Testis (tissue), 3 donors: Measurements from ENCODE around the gene RBP4. TPM values are rescaled to one million over a fixed set of nuclear protein-coding genes. Genes with fewer than 3 reads are reported as not detected.

ENCODE experiments used
- DNase-seq: peaks from one replicate; pipeline ENCODE4 v3.0.0-alpha.2; 2019
- H3K27ac ChIP-seq, 2 donors: fragments of 200-600 bp; sonication (generic); one replicate each; pipeline ENCODE4 v1.5.1; 2019
- H3K27me3 ChIP-seq: fragments of 200-600 bp; sonication (generic); one replicate; pipeline ENCODE4 v1.5.1; 2019
- H3K36me3 ChIP-seq: fragments of 200-600 bp; sonication (generic); one replicate; pipeline ENCODE4 v1.5.1; 2017; ENCODE audit warnings: low read depth; ENCODE audit errors: missing control alignments
- H3K4me1 ChIP-seq: fragments of 200-600 bp; sonication (generic); one replicate; pipeline ENCODE4 v1.5.1; 2019
- H3K4me3 ChIP-seq, 2 donors: fragments of 200-600 bp; sonication (generic); one replicate each; pipeline ENCODE4 v1.5.1; 2017 to 2019
- H3K9me3 ChIP-seq: fragments of 200-600 bp; sonication (generic); one replicate; pipeline ENCODE4 v1.5.1; 2017
- POLR2A ChIP-seq: fragments of 450-650 bp; IDR thresholded peaks from one replicate; pipeline ENCODE4 v1.6.1; 2017; ENCODE audit warnings: antibody characterized with exemption, mild to moderate bottlenecking, moderate library complexity
- WGBS, 2 donors: methylation state at CpG; one replicate each; pipeline ENCODE4 v1.1.5; 2018; 5-methylcytosine and 5-hydroxymethylcytosine counted together
- intact Hi-C: fragments of 100-400 bp; cut with DNase I; formaldehyde crosslinking; loops from one replicate; pipeline ENCODE4 v1.15.1; 2023; ENCODE audit warnings: low total_unique reads
- polyA plus RNA-seq: library from polyadenylated mRNA; stranded (reverse); fragments of 350-450 nt; fragmentation: Illumina TruSeq; extraction: RNeasy Lipid Tissue Mini Kit (QIAGEN cat#74804); gene quantifications from one replicate; pipeline ENCODE4 v1.2.3, GENCODE V29; 2014; ENCODE audit warnings: low read depth, low replicate concordance; ENCODE audit not compliant: insufficient read depth
- total RNA-seq, 2 donors: library from RNA; depleted of rRNA; stranded (reverse); fragments of >200 nt; gene quantifications; one replicate each; pipeline ENCODE4 v1.2.3, GENCODE V29; 2016
- TF ChIP-seq, protein P1 (sequence below), 3 experiments: fragments of 450-650 bp in 2 of 3; fragments of 200-600 bp in 1 of 3; sonication (generic) in 1 of 3; IDR thresholded peaks; one replicate each; pipeline ENCODE4 v1.5.1; 2016 to 2019; ENCODE audit warnings: antibody characterized with exemption in 3 of 3, mild to moderate bottlenecking in 2 of 3, moderate library complexity in 1 of 3

The RBP4 gene
- total and polyA plus RNA-seq, 3 donors from 2014 or later = 6.8 to 7.8 (median 7.1) TPM

DNA sequence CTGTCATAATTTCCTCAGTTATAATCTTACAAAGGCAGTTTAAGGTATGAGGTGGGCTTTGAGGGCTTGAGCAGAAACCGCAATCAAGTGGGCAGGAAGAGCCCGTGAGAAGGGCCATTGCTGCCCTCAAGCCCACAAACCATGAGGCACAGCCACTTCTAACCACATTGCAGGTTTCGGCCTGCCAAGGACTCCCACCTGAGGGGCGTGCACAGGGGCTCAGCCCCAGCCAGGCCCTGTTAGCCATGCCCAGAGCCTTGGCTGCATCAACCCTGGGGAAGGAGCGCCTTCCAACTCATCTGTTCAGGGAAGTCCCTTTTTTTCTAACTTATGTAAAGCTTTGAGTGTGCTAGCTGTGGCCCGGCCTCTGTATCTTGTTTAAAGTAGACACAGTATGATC lies 40.5 kb downstream of the RBP4 start:
- intact Hi-C loops = no loop called here
- no peak for DNase-seq
- no peak for TF ChIP-seq POLR2A
- TF ChIP-seq, protein P1, sequence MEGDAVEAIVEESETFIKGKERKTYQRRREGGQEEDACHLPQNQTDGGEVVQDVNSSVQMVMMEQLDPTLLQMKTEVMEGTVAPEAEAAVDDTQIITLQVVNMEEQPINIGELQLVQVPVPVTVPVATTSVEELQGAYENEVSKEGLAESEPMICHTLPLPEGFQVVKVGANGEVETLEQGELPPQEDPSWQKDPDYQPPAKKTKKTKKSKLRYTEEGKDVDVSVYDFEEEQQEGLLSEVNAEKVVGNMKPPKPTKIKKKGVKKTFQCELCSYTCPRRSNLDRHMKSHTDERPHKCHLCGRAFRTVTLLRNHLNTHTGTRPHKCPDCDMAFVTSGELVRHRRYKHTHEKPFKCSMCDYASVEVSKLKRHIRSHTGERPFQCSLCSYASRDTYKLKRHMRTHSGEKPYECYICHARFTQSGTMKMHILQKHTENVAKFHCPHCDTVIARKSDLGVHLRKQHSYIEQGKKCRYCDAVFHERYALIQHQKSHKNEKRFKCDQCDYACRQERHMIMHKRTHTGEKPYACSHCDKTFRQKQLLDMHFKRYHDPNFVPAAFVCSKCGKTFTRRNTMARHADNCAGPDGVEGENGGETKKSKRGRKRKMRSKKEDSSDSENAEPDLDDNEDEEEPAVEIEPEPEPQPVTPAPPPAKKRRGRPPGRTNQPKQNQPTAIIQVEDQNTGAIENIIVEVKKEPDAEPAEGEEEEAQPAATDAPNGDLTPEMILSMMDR (IDR thresholded peaks at IDR 0.05) = no peak
- Histone ChIP-seq H3K27ac (no peak overlapping the region), H3K27me3 (no peaks in the 10 kb centered on the region), H3K36me3 (no peaks in the 10 kb centered on the region), H3K4me3 (no peak overlapping the region), H3K9me3 (no peaks in the 10 kb centered on the region), H3K4me1 (no peaks in the 10 kb centered on the region)
- WGBS, 2 donors = 94 to 95% methylated on average over 5 to 6 of the region's 6 CpGs

DNA sequence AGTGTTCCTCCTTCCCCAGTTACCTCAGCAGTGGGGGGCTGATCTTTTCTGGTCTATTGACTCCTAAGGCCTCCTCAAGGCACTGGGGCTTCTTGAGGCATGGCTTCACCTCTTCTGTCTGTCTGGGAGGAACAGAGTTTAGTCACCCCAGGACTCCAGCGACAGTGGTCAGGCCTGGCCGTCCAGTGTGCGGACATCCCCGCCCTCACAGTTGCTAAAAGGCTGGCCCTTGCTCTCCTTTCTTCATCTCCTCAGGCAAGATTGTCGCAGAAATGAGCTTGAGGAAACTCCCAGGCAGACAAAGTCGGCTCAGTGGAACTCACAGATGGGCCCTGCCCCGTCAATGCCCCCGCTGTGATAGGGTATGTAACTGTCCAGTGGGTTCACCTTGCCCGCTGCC lies 41.5 kb downstream of the RBP4 start:
- Histone ChIP-seq H3K9me3 (no peaks in the 10 kb centered on the region), H3K27ac (no peak overlapping the region), H3K4me3 (no peak overlapping the region), H3K4me1 (no peaks in the 10 kb centered on the region), H3K27me3 (no peaks in the 10 kb centered on the region), H3K36me3 (no peaks in the 10 kb centered on the region)
- TF ChIP-seq POLR2A = no peak
- TF ChIP-seq, protein P1 (IDR thresholded peaks at IDR 0.05) = no peak
- DNase-seq = no peak
- intact Hi-C loops = no loop called here
- WGBS, 2 donors = 92 to 95% methylated on average over 9 of the region's 9 CpGs

DNA sequence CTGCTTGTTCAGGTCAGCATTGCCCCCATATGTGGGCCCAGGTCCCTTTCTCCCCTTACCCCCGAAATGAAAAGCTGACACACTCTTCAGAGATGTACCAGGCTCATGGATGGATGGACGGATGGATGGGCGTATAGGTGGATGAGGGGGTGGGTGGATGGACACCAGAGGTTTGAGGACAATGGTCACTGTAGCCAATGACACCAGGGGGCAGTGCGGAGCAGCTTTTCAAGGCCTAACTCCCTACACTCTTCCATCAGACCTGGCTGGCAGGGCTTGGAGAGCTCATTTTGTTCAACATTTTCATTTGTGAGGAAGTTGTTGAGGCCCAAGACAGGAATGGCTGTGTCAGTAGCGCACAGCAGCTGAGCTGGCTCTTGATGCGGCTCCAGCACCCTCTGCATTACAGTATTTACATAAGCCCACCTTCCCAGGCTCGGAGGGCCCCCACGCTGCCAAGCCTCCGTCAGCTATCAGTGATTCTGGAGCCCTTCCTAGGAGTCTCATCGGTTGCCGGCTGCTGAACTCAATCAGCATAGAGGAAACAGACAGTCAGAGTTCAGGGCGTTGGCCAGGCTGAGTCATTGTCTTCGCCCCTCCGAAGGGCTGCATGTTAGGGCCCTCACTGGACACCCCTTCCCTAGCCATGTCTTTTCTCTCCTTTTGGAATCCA lies 46.1 kb downstream of the RBP4 start:
- Histone ChIP-seq H3K36me3 (no peaks in the 10 kb centered on the region), H3K9me3 (no peaks in the 10 kb centered on the region), H3K27me3 (no peaks in the 10 kb centered on the region), H3K4me1 (no peaks in the 10 kb centered on the region), H3K27ac (no peak overlapping the region), H3K4me3 (no peak overlapping the region)
- 66 to 70% methylated on average over 12 to 14 of the region's 14 CpGs for WGBS, 2 donors
- peak; percentile 81 for DNase-seq
- intact Hi-C loops = no loop called here
- no peak for TF ChIP-seq POLR2A
- TF ChIP-seq, protein P1 (IDR thresholded peaks at IDR 0.05) = peak; percentile 37 to 56 (median 55)

DNA sequence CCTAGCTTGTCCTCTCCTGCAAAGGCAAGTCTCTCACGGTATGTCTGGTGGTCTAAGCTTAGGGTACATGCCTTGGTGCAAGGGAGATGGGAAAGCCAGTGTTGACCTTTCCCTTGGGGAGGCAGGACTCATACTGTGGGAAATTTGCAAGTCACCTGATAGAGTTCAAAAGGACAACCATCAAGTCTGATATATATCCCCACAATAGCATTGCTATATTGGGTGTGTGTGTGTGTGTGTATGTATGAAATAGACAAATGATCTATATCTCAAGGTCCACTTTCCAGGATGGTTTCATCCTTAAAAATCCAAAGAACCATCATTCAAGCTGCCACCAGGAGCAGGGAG lies 46.7 kb downstream of the RBP4 start:
- H3K27me3 ChIP-seq = no peaks in the 10 kb centered on the region
- H3K27ac ChIP-seq = no peak overlapping the region
- H3K4me3 ChIP-seq = no peak overlapping the region
- no peaks in the 10 kb centered on the region for H3K9me3 ChIP-seq
- TF ChIP-seq POLR2A = no peak
- TF ChIP-seq, protein P1 (IDR thresholded peaks at IDR 0.05) = no peak
- no peak for DNase-seq
- intact Hi-C loops = no loop called here
- H3K36me3 ChIP-seq = no peaks in the 10 kb centered on the region
- 67 to 79% methylated on average over 1 of the region's 1 CpG for WGBS, 2 donors
- H3K4me1 ChIP-seq = no peaks in the 10 kb centered on the region
